ENCODE data around the gene XIRP2. TPM values are rescaled to one million over a fixed set of nuclear protein-coding genes. Genes with fewer than 3 reads are reported as not detected.

The XIRP2 gene
- total RNA-seq, 1 donor from 2014 or later = not detected

GRCh38 chr2:166901336-166901735 lies 13.1 kb downstream of the XIRP2 start:
- Mint-ChIP-seq H3K27ac (ENCODE audit: unreplicated experiment) (no peak overlapping the region), H3K36me3 (ENCODE audit: unreplicated experiment) (no peaks in the 10 kb centered on the region), H3K4me1 (ENCODE audit: low read depth, unreplicated experiment) (no peaks in the 10 kb centered on the region), H3K27me3 (ENCODE audit: unreplicated experiment) (no peaks in the 10 kb centered on the region), H3K4me3 (ENCODE audit: unreplicated experiment) (no peak overlapping the region), H3K9me3 (ENCODE audit: unreplicated experiment) (no peaks in the 10 kb centered on the region)
- TF ChIP-seq, protein P1, sequence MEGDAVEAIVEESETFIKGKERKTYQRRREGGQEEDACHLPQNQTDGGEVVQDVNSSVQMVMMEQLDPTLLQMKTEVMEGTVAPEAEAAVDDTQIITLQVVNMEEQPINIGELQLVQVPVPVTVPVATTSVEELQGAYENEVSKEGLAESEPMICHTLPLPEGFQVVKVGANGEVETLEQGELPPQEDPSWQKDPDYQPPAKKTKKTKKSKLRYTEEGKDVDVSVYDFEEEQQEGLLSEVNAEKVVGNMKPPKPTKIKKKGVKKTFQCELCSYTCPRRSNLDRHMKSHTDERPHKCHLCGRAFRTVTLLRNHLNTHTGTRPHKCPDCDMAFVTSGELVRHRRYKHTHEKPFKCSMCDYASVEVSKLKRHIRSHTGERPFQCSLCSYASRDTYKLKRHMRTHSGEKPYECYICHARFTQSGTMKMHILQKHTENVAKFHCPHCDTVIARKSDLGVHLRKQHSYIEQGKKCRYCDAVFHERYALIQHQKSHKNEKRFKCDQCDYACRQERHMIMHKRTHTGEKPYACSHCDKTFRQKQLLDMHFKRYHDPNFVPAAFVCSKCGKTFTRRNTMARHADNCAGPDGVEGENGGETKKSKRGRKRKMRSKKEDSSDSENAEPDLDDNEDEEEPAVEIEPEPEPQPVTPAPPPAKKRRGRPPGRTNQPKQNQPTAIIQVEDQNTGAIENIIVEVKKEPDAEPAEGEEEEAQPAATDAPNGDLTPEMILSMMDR (IDR thresholded peaks at IDR 0.05; ENCODE audit: partially characterized antibody, unreplicated experiment) = no peak
- DNase-seq = no peak

GRCh38 chr2:166916987-166917386 lies 28.7 kb downstream of the XIRP2 start:
- Mint-ChIP-seq H3K4me3 (ENCODE audit: unreplicated experiment) (no peak overlapping the region), H3K27me3 (ENCODE audit: unreplicated experiment) (no peaks in the 10 kb centered on the region), H3K9me3 (ENCODE audit: unreplicated experiment) (no peaks in the 10 kb centered on the region), H3K36me3 (ENCODE audit: unreplicated experiment) (no peaks in the 10 kb centered on the region), H3K4me1 (ENCODE audit: low read depth, unreplicated experiment) (peaks cover 5% of the 10 kb centered on the region), H3K27ac (ENCODE audit: unreplicated experiment) (no peak overlapping the region)
- TF ChIP-seq, protein P1 (IDR thresholded peaks at IDR 0.05; ENCODE audit: partially characterized antibody, unreplicated experiment) = no peak
- no peak for DNase-seq

GRCh38 chr2:166917415-166917814 lies 29.1 kb downstream of the XIRP2 start:
- DNase-seq = no peak
- H3K36me3 Mint-ChIP-seq (ENCODE audit: unreplicated experiment) = no peaks in the 10 kb centered on the region
- H3K4me1 Mint-ChIP-seq (ENCODE audit: low read depth, unreplicated experiment) = peaks cover 5% of the 10 kb centered on the region
- H3K9me3 Mint-ChIP-seq (ENCODE audit: unreplicated experiment) = no peaks in the 10 kb centered on the region
- no peak overlapping the region for H3K27ac Mint-ChIP-seq (ENCODE audit: unreplicated experiment)
- TF ChIP-seq, protein P1 (IDR thresholded peaks at IDR 0.05; ENCODE audit: partially characterized antibody, unreplicated experiment) = no peak
- H3K4me3 Mint-ChIP-seq (ENCODE audit: unreplicated experiment) = no peak overlapping the region
- H3K27me3 Mint-ChIP-seq (ENCODE audit: unreplicated experiment) = no peaks in the 10 kb centered on the region

- Mint-ChIP-seq H3K27ac (ENCODE audit: unreplicated experiment) (no peak overlapping the region), H3K27me3 (ENCODE audit: unreplicated experiment) (no peaks in the 10 kb centered on the region), H3K4me3 (ENCODE audit: unreplicated experiment) (no peak overlapping the region), H3K36me3 (ENCODE audit: unreplicated experiment) (no peaks in the 10 kb centered on the region), H3K4me1 (ENCODE audit: low read depth, unreplicated experiment) (peaks cover 5% of the 10 kb centered on the region), H3K9me3 (ENCODE audit: unreplicated experiment) (no peaks in the 10 kb centered on the region)
- no peak for DNase-seq
- TF ChIP-seq, protein P1 (IDR thresholded peaks at IDR 0.05; ENCODE audit: partially characterized antibody, unreplicated experiment) = no peak
These were observed 33.1 kb downstream of the XIRP2 start for GRCh38 chr2:166921261-166921896.

DNA sequence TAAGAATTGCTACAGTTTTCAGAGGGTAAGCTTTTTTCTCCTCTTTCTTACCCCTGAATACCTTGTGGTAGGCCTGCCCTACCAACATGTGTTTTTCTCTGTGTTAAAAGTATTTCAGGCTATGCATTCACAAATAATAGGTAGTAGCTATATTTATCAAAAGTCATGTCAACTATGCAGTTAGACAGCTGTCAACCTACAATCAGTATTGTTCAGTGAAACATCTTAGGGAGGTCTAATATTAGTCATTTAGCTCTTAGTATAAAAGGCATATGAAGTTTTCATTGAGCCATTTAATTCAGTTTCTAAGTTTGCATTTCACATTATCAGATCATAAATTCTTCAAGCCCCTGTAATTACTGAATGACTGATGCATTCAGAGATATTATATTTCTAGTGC lies 36.7 kb downstream of the XIRP2 start:
- DNase-seq = no peak
- Mint-ChIP-seq H3K4me3 (ENCODE audit: unreplicated experiment) (no peak overlapping the region), H3K4me1 (ENCODE audit: low read depth, unreplicated experiment) (no peaks in the 10 kb centered on the region), H3K36me3 (ENCODE audit: unreplicated experiment) (no peaks in the 10 kb centered on the region), H3K27me3 (ENCODE audit: unreplicated experiment) (no peaks in the 10 kb centered on the region), H3K27ac (ENCODE audit: unreplicated experiment) (no peak overlapping the region), H3K9me3 (ENCODE audit: unreplicated experiment) (no peaks in the 10 kb centered on the region)
- TF ChIP-seq, protein P1 (IDR thresholded peaks at IDR 0.05; ENCODE audit: partially characterized antibody, unreplicated experiment) = no peak
